HepG2 (cell line): Measurements from ENCODE around the gene NCF2. TPM values are rescaled to one million over a fixed set of nuclear protein-coding genes. Genes with fewer than 3 reads are reported as not detected.

Experiments
- ATAC-seq: fragments of 200-7000 bp; cut with Tn5 transposase; 3 replicates; pipeline ENCODE4 v1.9.1; 2020; ENCODE audit warnings: mild to moderate bottlenecking, moderate library complexity
- BruUV-seq: library from RNA; stranded (reverse); fragments of 400-500 nt; replicated peaks from 2 replicates; lab custom pipeline; 2021; lab: Mats Ljungman, UMichigan
- CTCF ChIA-PET: fragments of 300-600 bp; formaldehyde crosslinking; extraction: SDS; loops from one replicate; lab custom pipeline; 2021; ENCODE audit warnings: low total read pairs, inconsistent platforms, low intra/inter-chr PET ratio; lab: Yijun Ruan, JAX
- POLR2A ChIA-PET: fragments of 350-600 bp; sonication (Branson Sonifier 250); formaldehyde crosslinking; loops from one replicate; lab custom pipeline; 2020; ENCODE audit warnings: antibody characterized with exemption, inconsistent platforms; lab: Yijun Ruan, JAX
- DNase-seq: peaks from one replicate; pipeline ENCODE4 v3.0.0-alpha.2; 2015; ENCODE audit warnings: low spot score
- FAIRE-seq: peaks from 3 replicates; lab custom pipeline; 2011; peaks lifted over from hg19 to GRCh38; lab: Jason Lieb, UNC
- H2AFZ ChIP-seq: one replicate; pipeline ENCODE4 v1.6.1; 2011; ENCODE audit warnings: low read length, inconsistent platforms
- H3K27ac ChIP-seq: fragments of 300-600 bp; 3 replicates; pipeline ENCODE4 v1.8.0; 2011; ENCODE audit warnings: mixed run types, mild to moderate bottlenecking, mixed read lengths, low read length, inconsistent platforms; ENCODE audit not compliant: insufficient read depth; ENCODE audit errors: extremely low read length
- H3K27me3 ChIP-seq, 2 experiments: fragments of 200-600 bp in 1 of 2; 2 replicates in 1 of 2; 3 replicates in 1 of 2; pipeline versions ENCODE4 v1.6.0 to v1.8.0; 2011; ENCODE audit warnings: low read length in 2 of 2, mild to moderate bottlenecking in 2 of 2, moderate library complexity in 2 of 2, inconsistent platforms in 1 of 2; ENCODE audit not compliant: insufficient read depth in 2 of 2, control insufficient read depth in 1 of 2
- H3K36me3 ChIP-seq, 2 experiments: fragments of 200-600 bp in 1 of 2; replicated peaks in 1 of 2; 2 replicates in 1 of 2; 3 replicates in 1 of 2; pipeline versions ENCODE4 v1.5.1 to v1.8.0; 2011; ENCODE audit warnings: low read length in 2 of 2, inconsistent platforms in 1 of 2; ENCODE audit not compliant: insufficient read depth in 2 of 2, control insufficient read depth in 1 of 2
- H3K4me1 ChIP-seq: 2 replicates; pipeline ENCODE4 v1.5.1; 2012; ENCODE audit warnings: low read length, inconsistent platforms; ENCODE audit not compliant: insufficient read depth
- H3K4me2 ChIP-seq: 2 replicates; pipeline ENCODE4 v1.6.0; 2011; ENCODE audit warnings: low read depth, low read length, inconsistent platforms
- H3K4me3 ChIP-seq, 3 experiments: fragments of 200-600 bp in 1 of 3; sonication (generic), shearing (Covaris generic) in 1 of 3; replicated peaks in 1 of 3; 2 replicates each; pipeline ENCODE4 v1.5.1; 2011 to 2016; ENCODE audit warnings: low read length in 3 of 3, inconsistent platforms in 2 of 3, low read depth in 2 of 3, mild to moderate bottlenecking in 2 of 3, control low read depth in 1 of 3, mixed read lengths in 1 of 3; ENCODE audit not compliant: insufficient read depth in 1 of 3
- H3K79me2 ChIP-seq: one replicate; pipeline ENCODE4 v1.6.1; 2011; ENCODE audit warnings: low read length, inconsistent platforms; ENCODE audit not compliant: insufficient read depth
- H3K9ac ChIP-seq: 2 replicates; pipeline ENCODE4 v1.6.0; 2011; ENCODE audit warnings: mild to moderate bottlenecking, low read depth, low read length, inconsistent platforms; ENCODE audit not compliant: insufficient read depth
- H3K9me3 ChIP-seq: 2 replicates; pipeline ENCODE4 v1.5.1; 2012; ENCODE audit warnings: mild to moderate bottlenecking, low read length
- H4K20me1 ChIP-seq: 2 replicates; pipeline ENCODE4 v1.6.0; 2011; ENCODE audit warnings: inconsistent platforms, mild to moderate bottlenecking, low read length, moderate library complexity; ENCODE audit not compliant: insufficient read depth
- AHR ChIP-seq: IDR thresholded peaks from 2 replicates; pipeline ENCODE4 v1.6.1; 2018; ENCODE audit warnings: missing genetic modification reagents, missing compliant biosample characterization
- CAMTA2 ChIP-seq: sonication (generic); formaldehyde crosslinking; IDR thresholded peaks from 2 replicates; pipeline ENCODE4 v1.4.0; 2020; ENCODE audit warnings: mild to moderate bottlenecking, missing genetic modification reagents, borderline replicate concordance
- GLI4 ChIP-seq: sonication (generic); formaldehyde crosslinking; IDR thresholded peaks from 2 replicates; pipeline ENCODE4 v1.5.1; 2020; ENCODE audit warnings: missing genetic modification reagents, mild to moderate bottlenecking, moderate library complexity, borderline replicate concordance
- HOMEZ ChIP-seq: IDR thresholded peaks from 2 replicates; pipeline ENCODE4 v1.6.1; 2016; ENCODE audit warnings: low read depth
- PHF5A ChIP-seq: IDR thresholded peaks from one replicate; pipeline ENCODE4 v1.6.1; 2018; ENCODE audit warnings: low read depth, missing genetic modification reagents; ENCODE audit not compliant: unreplicated experiment
- RORA ChIP-seq: sonication (generic); formaldehyde crosslinking; IDR thresholded peaks from 2 replicates; pipeline ENCODE4 v1.5.0; 2020; ENCODE audit warnings: mild to moderate bottlenecking, missing genetic modification reagents, moderate library complexity
- ZNF574 ChIP-seq: sonication (generic); formaldehyde crosslinking; IDR thresholded peaks from 2 replicates; pipeline ENCODE4 v1.4.0; 2020; ENCODE audit warnings: missing genetic modification reagents
- ZNF782 ChIP-seq: sonication (generic); formaldehyde crosslinking; IDR thresholded peaks from 2 replicates; pipeline ENCODE4 v1.4.0; 2020; ENCODE audit warnings: missing genetic modification reagents, mild to moderate bottlenecking, borderline replicate concordance
- WGBS: methylation state at CpG from one replicate; pipeline ENCODE4 v1.1.6; 2017; ENCODE audit warnings: low lambda C conversion rate; 5-methylcytosine and 5-hydroxymethylcytosine counted together
- in situ Hi-C: cut with HindIII; loops from 2 replicates; pipeline ENCODE4 v1.10.0; 2017; ENCODE audit warnings: low pct_unique_long_range_greater_than_20kb; ENCODE audit not compliant: extremely low pct_ligation_motif_present
- intact Hi-C: fragments of 100-400 bp; cut with micrococcal nuclease; formaldehyde crosslinking; loops from one replicate; pipeline ENCODE4 v1.10.0; 2022; ENCODE audit not compliant: unreplicated experiment
- polyA plus RNA-seq, 8 experiments: library from polyadenylated mRNA; depleted of rRNA in 3 of 8; stranded (reverse) in 7 of 8; unstranded in 1 of 8; fragments of >200 nt; fragmentation: Illumina TruSeq in 4 of 8; extraction: Trizol in 4 of 8; gene quantifications; 2 replicates each; pipeline versions ENCODE4 v1.2.1 to v1.2.3, GENCODE V29; 2011 to 2016; ENCODE audit warnings: low read depth in 4 of 8, missing spikeins in 1 of 8, mixed read lengths in 1 of 8; ENCODE audit not compliant: insufficient read depth in 1 of 8
- total RNA-seq, 5 experiments: library from RNA; depleted of rRNA; stranded (reverse); fragments of >200 nt; fragmentation: Illumina TruSeq; extraction: Trizol; gene quantifications; 2 replicates each; pipeline ENCODE4 v1.2.3, GENCODE V29; 2016; ENCODE audit warnings: low read depth in 1 of 5
- TF ChIP-seq, protein P1 (sequence below): sonication (generic); formaldehyde crosslinking; IDR thresholded peaks from 2 replicates; pipeline ENCODE4 v1.4.0; 2020; ENCODE audit warnings: missing genetic modification reagents
- TF ChIP-seq, protein P2 (sequence below): sonication (generic); formaldehyde crosslinking; IDR thresholded peaks from 2 replicates; pipeline ENCODE4 v1.4.0; 2020; ENCODE audit warnings: missing genetic modification reagents
- TF ChIP-seq, protein P3 (sequence below): IDR thresholded peaks from 2 replicates; pipeline ENCODE4 v1.6.1; 2016; ENCODE audit warnings: low read depth, borderline replicate concordance
- TF ChIP-seq, protein P4 (sequence below): sonication (generic); formaldehyde crosslinking; IDR thresholded peaks from 2 replicates; pipeline ENCODE4 v1.5.1; 2020; ENCODE audit warnings: mild to moderate bottlenecking, missing genetic modification reagents, borderline replicate concordance

NCF2 gene
- total and polyA plus RNA-seq, 2 of the 13 experiments (the other 11 are each of a cell fraction or from before 2014, with no cell fraction given) = 0.18 to 0.46 TPM

GRCh38 chr1:183600136-183600535 is 9.9 kb upstream of the NCF2 start:
- Histone ChIP-seq H2AFZ (no peak overlapping the region), H3K4me3 (no peak overlapping the region), H3K27ac (no peak overlapping the region), H3K79me2 (no peaks in the 10 kb centered on the region), H3K4me1 (peaks cover 23% of the 10 kb centered on the region), H3K4me2 (no peak overlapping the region), H3K9me3 (no peaks in the 10 kb centered on the region), H3K9ac (no peak overlapping the region), H3K27me3 (peaks cover 0 to 14% of the 10 kb centered on the region in 2 experiments; a peak in 2 of 5 replicates), H3K36me3 (no peaks in the 10 kb centered on the region), H4K20me1 (no peaks in the 10 kb centered on the region)
- DNase-seq (no peak), ATAC-seq (no peak), FAIRE-seq (no peak)
- ChIA-PET POLR2A (no interaction called here), CTCF (no interaction called here)
- in situ Hi-C loops (no loop called here), intact Hi-C loops (no loop called here)
- 55% methylated on average over 3 of the region's 3 CpGs for WGBS
- TF ChIP-seq, protein P1, sequence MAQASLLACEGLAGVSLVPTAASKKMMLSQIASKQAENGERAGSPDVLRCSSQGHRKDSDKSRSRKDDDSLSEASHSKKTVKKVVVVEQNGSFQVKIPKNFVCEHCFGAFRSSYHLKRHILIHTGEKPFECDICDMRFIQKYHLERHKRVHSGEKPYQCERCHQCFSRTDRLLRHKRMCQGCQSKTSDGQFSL (CRISPR knock-in tag) = no peak
- no peak for TF ChIP-seq GLI4 (CRISPR knock-in tag)
- TF ChIP-seq ZNF782 (CRISPR knock-in tag) = no peak
- TF ChIP-seq CAMTA2 (CRISPR knock-in tag) = no peak
- TF ChIP-seq PHF5A (CRISPR knock-in tag) = no peak
- no peak for TF ChIP-seq ZNF574 (CRISPR knock-in tag)
- TF ChIP-seq, protein P2, sequence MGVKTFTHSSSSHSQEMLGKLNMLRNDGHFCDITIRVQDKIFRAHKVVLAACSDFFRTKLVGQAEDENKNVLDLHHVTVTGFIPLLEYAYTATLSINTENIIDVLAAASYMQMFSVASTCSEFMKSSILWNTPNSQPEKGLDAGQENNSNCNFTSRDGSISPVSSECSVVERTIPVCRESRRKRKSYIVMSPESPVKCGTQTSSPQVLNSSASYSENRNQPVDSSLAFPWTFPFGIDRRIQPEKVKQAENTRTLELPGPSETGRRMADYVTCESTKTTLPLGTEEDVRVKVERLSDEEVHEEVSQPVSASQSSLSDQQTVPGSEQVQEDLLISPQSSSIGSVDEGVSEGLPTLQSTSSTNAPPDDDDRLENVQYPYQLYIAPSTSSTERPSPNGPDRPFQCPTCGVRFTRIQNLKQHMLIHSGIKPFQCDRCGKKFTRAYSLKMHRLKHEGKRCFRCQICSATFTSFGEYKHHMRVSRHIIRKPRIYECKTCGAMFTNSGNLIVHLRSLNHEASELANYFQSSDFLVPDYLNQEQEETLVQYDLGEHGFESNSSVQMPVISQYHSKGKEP (CRISPR knock-in tag) = no peak
- TF ChIP-seq, protein P3, sequence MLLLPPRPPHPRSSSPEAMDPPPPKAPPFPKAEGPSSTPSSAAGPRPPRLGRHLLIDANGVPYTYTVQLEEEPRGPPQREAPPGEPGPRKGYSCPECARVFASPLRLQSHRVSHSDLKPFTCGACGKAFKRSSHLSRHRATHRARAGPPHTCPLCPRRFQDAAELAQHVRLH = no peak
- no peak for TF ChIP-seq RORA
- TF ChIP-seq, protein P4, sequence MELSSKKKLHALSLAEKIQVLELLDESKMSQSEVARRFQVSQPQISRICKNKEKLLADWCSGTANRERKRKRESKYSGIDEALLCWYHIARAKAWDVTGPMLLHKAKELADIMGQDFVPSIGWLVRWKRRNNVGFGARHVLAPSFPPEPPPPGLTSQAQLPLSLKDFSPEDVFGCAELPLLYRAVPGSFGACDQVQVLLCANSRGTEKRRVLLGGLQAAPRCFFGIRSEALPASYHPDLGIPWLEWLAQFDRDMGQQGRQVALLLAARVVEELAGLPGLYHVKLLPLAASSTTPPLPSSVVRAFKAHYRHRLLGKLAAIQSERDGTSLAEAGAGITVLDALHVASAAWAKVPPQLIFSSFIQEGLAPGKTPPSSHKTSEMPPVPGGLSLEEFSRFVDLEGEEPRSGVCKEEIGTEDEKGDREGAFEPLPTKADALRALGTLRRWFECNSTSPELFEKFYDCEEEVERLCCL (CRISPR knock-in tag) = no peak
- no peak for TF ChIP-seq HOMEZ (CRISPR knock-in tag)
- TF ChIP-seq AHR (CRISPR knock-in tag) = no peak
- BruUV-seq = no TSS peak
